Endothelial cell (in vitro differentiated cells): ENCODE measurements around the gene CHRNA10. TPM values are rescaled to one million over a fixed set of nuclear protein-coding genes. Genes with fewer than 3 reads are reported as not detected.
A peak's percentile ranks its signal among the peaks of the same experiment; 100 is the strongest.

Source experiments
- DNase-seq: peaks from one replicate; pipeline ENCODE4 v3.0.0; 2021; ENCODE audit warnings: low spot score
- H3K27ac Mint-ChIP-seq: one replicate; pipeline ENCODE4 v1.8.0; 2021; ENCODE audit warnings: mixed read lengths, inconsistent platforms; ENCODE audit not compliant: unreplicated experiment
- H3K27me3 Mint-ChIP-seq: one replicate; pipeline ENCODE4 v1.8.0; 2021; ENCODE audit warnings: mild to moderate bottlenecking, moderate library complexity, mixed read lengths, inconsistent platforms; ENCODE audit not compliant: unreplicated experiment
- H3K36me3 Mint-ChIP-seq: one replicate; pipeline ENCODE4 v1.8.0; 2021; ENCODE audit warnings: mild to moderate bottlenecking, low read depth, mixed read lengths, inconsistent platforms; ENCODE audit not compliant: unreplicated experiment
- H3K4me1 Mint-ChIP-seq: one replicate; pipeline ENCODE4 v1.8.0; 2021; ENCODE audit warnings: mild to moderate bottlenecking, mixed read lengths, inconsistent platforms; ENCODE audit not compliant: unreplicated experiment
- H3K4me3 Mint-ChIP-seq: one replicate; pipeline ENCODE4 v1.8.0; 2021; ENCODE audit warnings: mild to moderate bottlenecking, mixed read lengths, inconsistent platforms; ENCODE audit not compliant: unreplicated experiment
- H3K9me3 Mint-ChIP-seq: one replicate; pipeline ENCODE4 v1.8.0; 2021; ENCODE audit warnings: mixed read lengths, inconsistent platforms; ENCODE audit not compliant: unreplicated experiment
- total RNA-seq: library from RNA; stranded (reverse); fragmentation: NEBNext Ultra II Directional; extraction: Animal tissue kit (Norgen Biotek cat#: 25700); gene quantifications from one replicate; pipeline ENCODE4 v1.2.1, GENCODE V29; 2021; ENCODE audit not compliant: unreplicated experiment
- TF ChIP-seq, protein P1 (sequence below): fragments of 200-600 bp; sonication (generic); IDR thresholded peaks from one replicate; pipeline ENCODE4 v1.5.0; 2021; ENCODE audit warnings: antibody characterized with exemption; ENCODE audit not compliant: unreplicated experiment

Gene CHRNA10
- total RNA-seq, 1 donor from 2014 or later = 0.72 TPM

DNA sequence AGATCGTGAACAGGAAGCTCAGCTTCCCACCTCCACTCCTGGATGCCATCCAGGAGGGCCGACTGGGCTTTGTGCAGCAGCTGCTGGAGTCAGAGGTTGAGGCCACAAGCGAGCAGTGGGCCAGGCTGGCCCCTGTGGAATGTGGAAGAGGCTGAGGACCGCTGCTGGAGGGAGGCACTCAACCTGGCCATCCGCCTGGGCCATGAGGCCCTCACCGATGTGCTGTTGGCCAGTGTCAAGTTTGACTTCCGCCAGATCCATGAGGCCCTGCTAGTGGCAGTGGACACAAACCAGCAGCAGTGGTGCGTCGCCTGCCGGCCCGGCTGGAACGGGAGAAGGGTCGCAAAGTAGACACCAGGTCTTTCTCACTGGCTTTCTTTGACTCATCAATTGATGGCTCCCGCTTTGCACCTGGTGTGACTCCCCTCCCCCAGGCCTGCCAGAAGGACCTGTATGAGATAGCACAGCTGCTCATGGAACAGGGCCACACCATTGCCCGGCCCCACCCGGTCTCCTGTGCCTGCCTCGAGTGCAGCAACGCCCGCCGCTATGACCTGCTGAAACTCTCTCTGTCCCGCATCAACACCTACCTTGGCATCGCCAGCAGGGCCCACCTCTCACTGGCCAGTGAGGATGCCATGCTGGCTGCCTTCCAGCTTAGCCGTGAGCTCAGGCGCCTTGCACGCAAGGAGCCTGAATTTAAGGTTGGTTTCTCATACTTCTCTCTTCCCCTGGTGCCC is 54.3 kb downstream of the CHRNA10 start:
- Mint-ChIP-seq H3K36me3 (no peaks in the 10 kb centered on the region), H3K4me3 (peak overlapping the region; percentile 44), H3K27me3 (no peaks in the 10 kb centered on the region), H3K4me1 (peaks cover 9% of the 10 kb centered on the region), H3K27ac (no peak overlapping the region), H3K9me3 (no peaks in the 10 kb centered on the region)
- TF ChIP-seq, protein P1, sequence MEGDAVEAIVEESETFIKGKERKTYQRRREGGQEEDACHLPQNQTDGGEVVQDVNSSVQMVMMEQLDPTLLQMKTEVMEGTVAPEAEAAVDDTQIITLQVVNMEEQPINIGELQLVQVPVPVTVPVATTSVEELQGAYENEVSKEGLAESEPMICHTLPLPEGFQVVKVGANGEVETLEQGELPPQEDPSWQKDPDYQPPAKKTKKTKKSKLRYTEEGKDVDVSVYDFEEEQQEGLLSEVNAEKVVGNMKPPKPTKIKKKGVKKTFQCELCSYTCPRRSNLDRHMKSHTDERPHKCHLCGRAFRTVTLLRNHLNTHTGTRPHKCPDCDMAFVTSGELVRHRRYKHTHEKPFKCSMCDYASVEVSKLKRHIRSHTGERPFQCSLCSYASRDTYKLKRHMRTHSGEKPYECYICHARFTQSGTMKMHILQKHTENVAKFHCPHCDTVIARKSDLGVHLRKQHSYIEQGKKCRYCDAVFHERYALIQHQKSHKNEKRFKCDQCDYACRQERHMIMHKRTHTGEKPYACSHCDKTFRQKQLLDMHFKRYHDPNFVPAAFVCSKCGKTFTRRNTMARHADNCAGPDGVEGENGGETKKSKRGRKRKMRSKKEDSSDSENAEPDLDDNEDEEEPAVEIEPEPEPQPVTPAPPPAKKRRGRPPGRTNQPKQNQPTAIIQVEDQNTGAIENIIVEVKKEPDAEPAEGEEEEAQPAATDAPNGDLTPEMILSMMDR = no peak
- DNase-seq = no peak

DNA sequence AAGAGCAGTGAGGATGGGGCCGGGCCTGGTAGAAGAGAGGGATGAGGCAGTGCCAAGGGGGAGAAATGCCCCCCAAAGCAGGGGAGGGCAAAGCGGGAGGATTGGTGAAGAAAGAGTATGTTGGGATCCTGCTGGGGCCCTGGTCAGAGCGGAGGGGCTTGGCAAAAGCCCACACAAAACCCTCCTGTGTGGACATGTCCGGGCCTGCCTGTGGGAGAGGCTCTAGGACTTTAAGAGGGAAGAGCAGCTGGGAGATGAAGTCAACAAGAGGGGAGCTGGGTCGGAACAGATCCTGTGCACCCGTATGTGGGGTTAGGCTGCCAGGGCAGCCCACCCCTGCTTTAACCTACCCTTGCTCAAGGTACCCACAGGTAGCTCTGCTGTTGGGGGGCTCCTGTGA is 55.2 kb downstream of the CHRNA10 start:
- Mint-ChIP-seq H3K4me3 (no peak overlapping the region), H3K27ac (no peak overlapping the region), H3K4me1 (peaks cover 4% of the 10 kb centered on the region), H3K9me3 (no peaks in the 10 kb centered on the region), H3K27me3 (no peaks in the 10 kb centered on the region), H3K36me3 (no peaks in the 10 kb centered on the region)
- no peak for DNase-seq
- TF ChIP-seq, protein P1 = no peak

Other genes starting within 250 kb of the CHRNA10 start
- gene ART5, start 29.4 kb downstream of the CHRNA10 start, total RNA-seq = 9.7 TPM
- gene ART1, start 26.3 kb downstream of the CHRNA10 start, total RNA-seq = not detected
- gene NUP98, start 126.2 kb upstream of the CHRNA10 start, total RNA-seq = 59.9 TPM
- gene PGAP2, start 137.2 kb upstream of the CHRNA10 start, total RNA-seq = 22.7 TPM
- gene RHOG, start 169.6 kb upstream of the CHRNA10 start, total RNA-seq = 76.5 TPM
- gene STIM1, start 184.3 kb upstream of the CHRNA10 start, total RNA-seq = 35.9 TPM